Uterus (tissue), 2 donors: ENCODE measurements around the gene NPEPPS.
"Not testable (repeated sequence)": the region's sequence is repeated elsewhere in the genome, so short reads cannot be mapped to it uniquely, and the experiment has no call there.

ENCODE experiments used
- POLR2A ChIP-seq, 2 donors: fragments of 450-650 bp; IDR thresholded peaks; one replicate each; pipeline ENCODE4 v1.6.1; 2016; ENCODE audit warnings: antibody characterized with exemption in 2 of 2, mild to moderate bottlenecking in 1 of 2, moderate library complexity in 1 of 2
- TF ChIP-seq, protein P1 (sequence below), 4 experiments: fragments of 200-600 bp in 2 of 4; fragments of 450-650 bp in 2 of 4; sonication (generic) in 2 of 4; IDR thresholded peaks; one replicate each; pipeline ENCODE4 v1.5.1; 2016 to 2019; ENCODE audit warnings: antibody characterized with exemption in 4 of 4, mild to moderate bottlenecking in 2 of 4, moderate library complexity in 1 of 4

DNA sequence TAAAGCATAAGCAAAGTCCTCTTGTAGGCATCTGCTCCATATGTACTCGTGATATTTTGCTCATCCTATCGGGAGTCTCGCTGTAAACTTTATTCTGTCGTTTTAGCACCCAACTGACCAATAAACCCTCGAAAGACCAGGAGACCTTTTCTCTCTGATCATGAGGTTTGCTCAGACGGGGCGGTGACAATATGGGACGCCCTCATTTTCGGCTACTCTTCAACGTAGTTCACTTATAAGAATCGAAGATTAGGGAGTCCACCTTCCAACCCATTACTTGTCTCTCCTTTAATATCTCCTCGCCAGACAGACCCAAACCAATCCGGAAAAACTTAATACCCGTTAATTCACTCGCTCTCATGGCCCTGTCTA lies 39.1 kb upstream of the NPEPPS start:
- TF ChIP-seq, protein P1, sequence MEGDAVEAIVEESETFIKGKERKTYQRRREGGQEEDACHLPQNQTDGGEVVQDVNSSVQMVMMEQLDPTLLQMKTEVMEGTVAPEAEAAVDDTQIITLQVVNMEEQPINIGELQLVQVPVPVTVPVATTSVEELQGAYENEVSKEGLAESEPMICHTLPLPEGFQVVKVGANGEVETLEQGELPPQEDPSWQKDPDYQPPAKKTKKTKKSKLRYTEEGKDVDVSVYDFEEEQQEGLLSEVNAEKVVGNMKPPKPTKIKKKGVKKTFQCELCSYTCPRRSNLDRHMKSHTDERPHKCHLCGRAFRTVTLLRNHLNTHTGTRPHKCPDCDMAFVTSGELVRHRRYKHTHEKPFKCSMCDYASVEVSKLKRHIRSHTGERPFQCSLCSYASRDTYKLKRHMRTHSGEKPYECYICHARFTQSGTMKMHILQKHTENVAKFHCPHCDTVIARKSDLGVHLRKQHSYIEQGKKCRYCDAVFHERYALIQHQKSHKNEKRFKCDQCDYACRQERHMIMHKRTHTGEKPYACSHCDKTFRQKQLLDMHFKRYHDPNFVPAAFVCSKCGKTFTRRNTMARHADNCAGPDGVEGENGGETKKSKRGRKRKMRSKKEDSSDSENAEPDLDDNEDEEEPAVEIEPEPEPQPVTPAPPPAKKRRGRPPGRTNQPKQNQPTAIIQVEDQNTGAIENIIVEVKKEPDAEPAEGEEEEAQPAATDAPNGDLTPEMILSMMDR (IDR thresholded peaks at IDR 0.05): not testable (repeated sequence)
- TF ChIP-seq POLR2A (IDR thresholded peaks at IDR 0.05): not testable (repeated sequence)
